Measurements from ENCODE around the gene MEN1.
A peak's percentile ranks its signal among the peaks of the same experiment; 100 is the strongest.

The MEN1 gene

DNA sequence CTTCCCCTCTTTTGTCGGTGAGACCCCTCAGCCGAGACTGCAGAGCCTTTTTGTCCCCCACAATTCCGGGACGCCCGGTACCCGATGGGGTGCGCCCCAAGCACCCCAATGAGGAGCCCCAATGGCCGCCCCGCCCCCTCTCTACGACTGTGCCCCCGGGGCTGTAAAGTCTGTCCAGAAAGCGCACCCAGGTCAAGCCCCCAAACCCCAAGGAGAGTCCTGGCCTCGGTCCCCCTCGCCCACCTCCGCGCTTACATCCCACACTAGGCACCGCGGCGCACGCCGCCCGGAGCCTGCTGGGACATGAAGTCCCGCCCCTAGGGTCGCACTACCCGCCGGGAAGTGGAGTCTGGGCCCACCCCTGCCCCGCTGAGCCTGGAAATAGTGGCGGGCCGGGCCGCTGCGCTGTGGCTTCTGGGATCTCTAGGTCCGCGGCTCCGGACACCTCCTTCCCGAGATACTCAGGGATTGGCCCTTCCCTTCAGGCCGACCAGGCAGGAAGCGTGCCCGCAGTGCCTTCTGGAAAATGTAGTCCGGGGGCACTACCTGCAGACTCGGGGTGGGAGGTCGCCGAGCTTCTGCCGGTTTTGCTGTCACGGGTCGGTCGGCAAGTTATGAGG lies at the start of gene MEN1:
Gene MEN1 (minus strand): TSS at position 281 of the 620 bp plus-strand sequence. CDS start 442 bp downstream, outside the sequence.
- TF ChIP-seq CTCF (conservative IDR thresholded peaks at IDR 0.05; ENCODE audit: control insufficient read depth, insufficient read depth, low read depth, low read length): no peak
- DNase-seq (ENCODE audit: low read depth): peak; percentile 92
- H3K4me3 ChIP-seq (ENCODE audit: control insufficient read depth, low read depth, low read length): peak within 1 kb of the TSS; percentile 91

DNA sequence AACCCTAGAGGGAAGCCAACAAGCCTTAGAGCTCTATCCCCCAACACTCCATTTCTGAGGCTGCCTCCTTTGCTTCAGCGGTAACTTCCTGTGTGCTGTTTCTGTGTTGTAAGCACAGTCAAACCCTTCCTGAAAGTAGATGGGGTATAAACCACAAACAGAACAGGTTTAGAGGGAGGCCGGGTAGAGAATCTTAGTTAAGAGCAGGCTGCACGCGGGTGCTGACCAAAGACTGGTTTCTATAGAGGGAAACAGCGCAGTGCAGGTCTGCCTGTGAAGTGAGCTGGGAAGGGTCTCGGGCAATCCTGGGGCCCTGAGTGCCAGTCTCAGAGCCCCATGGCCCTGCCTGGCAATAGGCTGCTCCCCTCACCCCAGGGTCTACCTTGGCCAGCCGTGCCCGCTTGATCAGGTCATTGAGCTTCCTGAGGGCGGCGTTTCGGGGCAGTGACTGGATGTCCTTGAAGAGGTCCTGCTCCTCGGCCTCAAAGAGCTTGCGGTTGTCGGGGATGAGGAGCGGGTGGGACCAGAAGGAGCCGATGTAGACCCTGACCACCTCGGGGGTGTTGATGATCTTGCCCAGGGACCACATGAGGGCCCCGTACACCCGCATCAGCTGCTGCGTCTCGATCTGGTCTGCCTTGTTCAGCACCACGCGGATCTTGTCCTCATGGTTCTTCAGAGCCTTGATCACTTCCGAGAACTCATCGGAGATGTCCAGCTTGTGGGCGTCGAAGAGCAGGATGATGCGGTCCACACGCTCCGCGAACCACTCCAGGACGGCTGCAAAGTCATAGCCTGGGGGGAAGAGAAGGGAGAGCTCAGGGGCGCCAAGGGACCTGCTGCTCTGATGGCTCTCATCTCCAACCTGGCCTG lies 49.4 kb upstream of the MEN1 start:
- no peak overlapping the region for H3K4me3 ChIP-seq (ENCODE audit: control insufficient read depth, low read depth, low read length)
- DNase-seq (ENCODE audit: low read depth): no peak
- no peak for TF ChIP-seq CTCF (conservative IDR thresholded peaks at IDR 0.05; ENCODE audit: control insufficient read depth, insufficient read depth, low read depth, low read length)

DNA sequence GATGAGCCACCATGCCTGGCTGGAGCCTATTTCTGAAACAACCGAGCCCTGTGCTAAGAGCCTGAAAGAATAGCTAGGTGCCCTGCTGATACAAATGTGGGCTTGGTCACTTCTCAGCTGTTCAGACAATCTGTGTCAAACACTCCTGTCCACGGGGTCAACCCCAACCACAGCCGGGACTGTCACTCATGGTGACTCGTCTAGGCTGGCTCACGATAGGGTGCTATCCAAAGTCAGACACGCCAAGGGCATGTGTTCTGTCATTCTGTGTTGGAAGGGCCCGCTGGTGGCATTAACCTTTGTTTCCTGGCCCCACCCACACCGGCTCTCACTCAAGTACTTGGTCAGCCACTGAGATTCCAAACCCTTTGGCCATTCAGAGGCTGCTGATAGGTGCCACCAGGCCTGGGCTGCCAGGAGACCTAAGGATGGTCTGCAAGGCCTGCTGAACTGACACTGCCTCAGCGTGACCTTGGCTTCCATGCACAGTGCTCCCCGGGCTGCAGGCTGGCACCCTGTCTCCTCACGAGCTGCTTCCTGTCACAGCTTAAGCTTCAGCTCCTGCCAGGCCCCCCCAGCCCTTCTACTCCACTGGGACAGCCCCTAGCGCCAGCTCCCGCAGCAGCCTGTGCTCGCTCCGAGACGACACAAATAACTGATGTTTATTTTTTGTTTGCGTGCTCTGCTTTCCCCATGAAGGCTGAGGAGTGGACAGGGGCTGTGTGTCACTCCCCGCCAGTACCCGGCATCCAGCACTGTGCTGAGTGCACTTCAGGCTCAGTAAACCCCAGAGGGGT lies 48.3 kb upstream of the MEN1 start:
- no peak for DNase-seq (ENCODE audit: low read depth)
- TF ChIP-seq CTCF (conservative IDR thresholded peaks at IDR 0.05; ENCODE audit: control insufficient read depth, insufficient read depth, low read depth, low read length): no peak
- H3K4me3 ChIP-seq (ENCODE audit: control insufficient read depth, low read depth, low read length): no peak overlapping the region

- no peak for TF ChIP-seq CTCF (conservative IDR thresholded peaks at IDR 0.05; ENCODE audit: control insufficient read depth, insufficient read depth, low read depth, low read length)
- no peak overlapping the region for H3K4me3 ChIP-seq (ENCODE audit: control insufficient read depth, low read depth, low read length)
- DNase-seq (ENCODE audit: low read depth): no peak
These were observed 47.1 kb upstream of the MEN1 start for GRCh38 chr11:64857485-64857884.

DNA sequence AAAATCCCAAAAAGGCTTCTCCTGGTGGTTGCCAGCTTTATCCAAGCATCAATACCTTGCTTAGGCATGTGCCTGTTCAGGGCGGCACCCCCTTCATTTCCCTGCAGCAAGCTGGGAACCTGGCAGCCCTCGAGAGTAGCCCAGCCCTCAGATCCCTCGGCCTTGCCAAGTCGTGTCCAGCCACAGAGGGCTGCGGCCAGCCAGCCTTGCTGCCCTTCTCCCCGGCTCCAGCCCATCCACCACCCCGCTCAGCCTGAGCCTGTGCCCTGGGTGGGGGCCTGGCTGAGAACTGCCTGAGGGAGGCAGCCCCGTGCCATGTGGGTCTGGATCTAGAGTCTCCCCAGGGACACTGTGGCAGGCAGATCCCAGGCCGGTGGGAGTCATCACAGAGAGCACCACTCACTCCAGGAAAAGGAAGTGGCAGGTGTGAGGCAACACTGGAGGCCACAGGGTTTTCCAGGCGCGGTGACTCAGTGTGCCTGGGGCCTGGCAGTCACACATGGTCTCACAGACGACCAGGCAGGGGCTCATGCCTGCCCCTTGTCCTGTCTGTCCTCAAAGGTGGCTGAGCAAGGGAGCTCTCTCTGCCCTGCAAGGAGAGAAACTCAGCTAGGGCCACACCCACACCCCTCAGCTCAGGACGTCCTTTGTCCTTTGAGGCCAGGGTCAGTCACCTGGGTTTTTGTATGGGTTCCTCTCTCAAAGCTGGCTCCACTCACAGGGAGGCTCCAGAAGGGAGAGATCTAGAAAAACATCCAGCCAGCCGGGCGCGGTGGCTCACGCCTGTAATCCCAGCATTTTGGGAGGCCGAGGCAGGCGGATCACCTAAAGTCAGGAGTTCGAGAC lies 46.3 kb upstream of the MEN1 start:
- TF ChIP-seq CTCF (conservative IDR thresholded peaks at IDR 0.05; ENCODE audit: control insufficient read depth, insufficient read depth, low read depth, low read length): no peak
- H3K4me3 ChIP-seq (ENCODE audit: control insufficient read depth, low read depth, low read length): no peak overlapping the region
- DNase-seq (ENCODE audit: low read depth): peak; percentile 90
